K562 (cell line): ENCODE results near the gene DTNB. TPM values are rescaled to one million over a fixed set of nuclear protein-coding genes. Genes with fewer than 3 reads are reported as not detected.

Source experiments
- ARID1B ChIP-seq: fragments of 450-650 bp; IDR thresholded peaks from 2 replicates; pipeline ENCODE4 v1.6.1; 2016; ENCODE audit warnings: antibody characterized with exemption, mild to moderate bottlenecking, inconsistent platforms
- EGR1 ChIP-seq: fragments of 450-650 bp; conservative IDR thresholded peaks from 2 replicates; pipeline ENCODE4 v1.6.1; 2017; ENCODE audit warnings: mild to moderate bottlenecking
- FOXP1 ChIP-seq: sonication (generic); formaldehyde crosslinking; IDR thresholded peaks from 2 replicates; pipeline ENCODE4 v1.8.0; 2022; ENCODE audit warnings: mild to moderate bottlenecking, missing genetic modification reagents
- MAZ ChIP-seq, 2 experiments: fragments of 450-650 bp in 1 of 2; sonication (generic) in 1 of 2; formaldehyde crosslinking; IDR thresholded peaks in 1 of 2; conservative IDR thresholded peaks in 1 of 2; 2 replicates each; pipeline versions ENCODE4 v1.4.0 to v1.5.0; 2020; ENCODE audit warnings: mild to moderate bottlenecking in 1 of 2, missing genetic modification reagents in 1 of 2
- NFIC ChIP-seq: fragments of 450-650 bp; IDR thresholded peaks from 2 replicates; pipeline ENCODE4 v1.6.1; 2017; ENCODE audit warnings: mild to moderate bottlenecking, inconsistent platforms
- NR2C2 ChIP-seq, 2 experiments: fragments of 200-800 bp in 1 of 2; sonication (Bioruptor generic) in 1 of 2; sonication (generic) in 1 of 2; formaldehyde crosslinking in 1 of 2; IDR thresholded peaks; 2 replicates each; pipeline versions ENCODE4 v1.6.1 to v1.8.0; 2016 to 2022; ENCODE audit warnings: mild to moderate bottlenecking in 1 of 2, missing compliant biosample characterization in 1 of 2, missing genetic modification characterization in 1 of 2, missing genetic modification reagents in 1 of 2
- NRF1 ChIP-seq, 2 experiments: fragments of 450-650 bp; IDR thresholded peaks in 1 of 2; conservative IDR thresholded peaks in 1 of 2; 2 replicates each; pipeline ENCODE4 v1.6.1; 2014; ENCODE audit warnings: mild to moderate bottlenecking in 2 of 2
- PHF20 ChIP-seq: fragments of 450-650 bp; IDR thresholded peaks from 2 replicates; pipeline ENCODE4 v1.6.1; 2018; ENCODE audit not compliant: partially characterized antibody
- SIN3B ChIP-seq: fragments of 450-650 bp; IDR thresholded peaks from 2 replicates; pipeline ENCODE4 v1.6.1; 2017; ENCODE audit warnings: low read depth, mild to moderate bottlenecking, moderate library complexity
- UBTF ChIP-seq, 2 experiments: IDR thresholded peaks; 2 replicates each; pipeline ENCODE4 v1.6.1; 2012; ENCODE audit warnings: improper control_type of control experiment in 2 of 2, low read depth in 2 of 2, low read length in 2 of 2, borderline replicate concordance in 1 of 2
- ZBTB9 ChIP-seq: fragments of 450-650 bp; formaldehyde crosslinking; IDR thresholded peaks from 2 replicates; pipeline ENCODE4 v1.4.0; 2020; ENCODE audit warnings: mild to moderate bottlenecking, moderate library complexity
- ZFX ChIP-seq: sonication (generic); formaldehyde crosslinking; IDR thresholded peaks from 2 replicates; pipeline ENCODE4 v1.8.0; 2022; ENCODE audit warnings: mild to moderate bottlenecking, missing genetic modification reagents, moderate library complexity
- ZNF324 ChIP-seq: fragments of 250-450 bp; sonication (Bioruptor Pico); IDR thresholded peaks from 2 replicates; pipeline ENCODE4 v1.4.0; 2020; ENCODE audit warnings: mild to moderate bottlenecking
- ZZZ3 ChIP-seq: fragments of 450-650 bp; IDR thresholded peaks from 2 replicates; pipeline ENCODE4 v1.6.1; 2016; ENCODE audit warnings: antibody characterized with exemption, mild to moderate bottlenecking, moderate library complexity
- polyA plus RNA-seq, 8 experiments: library from polyadenylated mRNA; depleted of rRNA in 4 of 8; stranded (reverse) in 5 of 8; unstranded in 3 of 8; fragments of >200 nt; fragmentation: Nextera tagmentation in 2 of 8; fragmentation: Illumina TruSeq in 1 of 8; extraction: Ambion mirVana in 2 of 8; extraction: Trizol in 1 of 8; gene quantifications; 2 replicates each; pipeline versions ENCODE4 v1.2.1 to v1.2.3, GENCODE V29; 2011 to 2014; ENCODE audit warnings: inconsistent platforms in 1 of 8, missing spikeins in 1 of 8
- total RNA-seq, 7 experiments: library from RNA; depleted of rRNA in 6 of 7; stranded (reverse); fragments of >200 nt in 6 of 7; fragmentation: Illumina TruSeq in 2 of 7; extraction: Trizol in 2 of 7; gene quantifications; 2 replicates each; pipeline versions ENCODE4 v1.2.1 to v1.2.3, GENCODE V29; 2011 to 2021; ENCODE audit warnings: low replicate concordance in 1 of 7
- TF ChIP-seq, protein P1 (sequence below), 2 experiments: IDR thresholded peaks; 2 replicates each; pipeline ENCODE4 v1.6.1; 2011; ENCODE audit warnings: borderline replicate concordance in 1 of 2, control low read depth in 1 of 2, low read depth in 1 of 2, low read length in 1 of 2, mild to moderate bottlenecking in 1 of 2, mixed read lengths in 1 of 2, moderate library complexity in 1 of 2; ENCODE audit not compliant: insufficient read depth in 1 of 2, insufficient read length in 1 of 2, poor library complexity in 1 of 2, severe bottlenecking in 1 of 2; ENCODE audit errors: extremely low read depth in 1 of 2
- TF ChIP-seq, protein P2 (sequence below): fragments of 250-450 bp; sonication (Bioruptor Pico); IDR thresholded peaks from 2 replicates; pipeline ENCODE4 v1.8.0; 2022; ENCODE audit warnings: inconsistent platforms

Gene DTNB
- total and polyA plus RNA-seq, 9 of the 15 experiments (the other 6 are each of a cell fraction or from before 2014, with no cell fraction given) = 0.18 to 2.0 (median 0.77) TPM; not detected in 2

- TF ChIP-seq, protein P1, sequence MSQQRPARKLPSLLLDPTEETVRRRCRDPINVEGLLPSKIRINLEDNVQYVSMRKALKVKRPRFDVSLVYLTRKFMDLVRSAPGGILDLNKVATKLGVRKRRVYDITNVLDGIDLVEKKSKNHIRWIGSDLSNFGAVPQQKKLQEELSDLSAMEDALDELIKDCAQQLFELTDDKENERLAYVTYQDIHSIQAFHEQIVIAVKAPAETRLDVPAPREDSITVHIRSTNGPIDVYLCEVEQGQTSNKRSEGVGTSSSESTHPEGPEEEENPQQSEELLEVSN (IDR thresholded peaks at IDR 0.05; ENCODE audit: borderline replicate concordance in 1 of 2, extremely low read depth in 1 of 2, insufficient read depth in 1 of 2, insufficient read length in 1 of 2, low read depth in 1 of 2, low read length in 1 of 2, poor library complexity in 1 of 2, severe bottlenecking in 1 of 2) = peak; percentile 36 to 95
- TF ChIP-seq MAZ (CRISPR knock-in tag; conservative IDR thresholded peaks at IDR 0.05 in 1 of 2, IDR thresholded peaks at IDR 0.05 in 1 of 2) (peak in 1 of 2 experiments; percentile 57; a peak in 1 of 4 replicates), PHF20 (peak; percentile 16), ZBTB9 (CRISPR knock-in tag) (no peak), FOXP1 (0 out of 2 replicates have a peak, but pooled peaks have one; percentile 69), ZNF324 (CRISPR knock-in tag) (no peak), ZFX (CRISPR knock-in tag) (peak; percentile 27; the same call in 1 of the 2 replicates), SIN3B (0 out of 2 replicates have a peak, but pooled peaks have one; percentile 39), NR2C2 (CRISPR knock-in tag; IDR thresholded peaks at IDR 0.05) (0 out of 2 replicates have a peak, but pooled peaks have one; percentile 28), NR2C2 (tag; IDR thresholded peaks at IDR 0.05) (peak; percentile 82), EGR1 (peak; percentile 71), NRF1 (conservative IDR thresholded peaks at IDR 0.05 in 1 of 2, IDR thresholded peaks at IDR 0.05 in 1 of 2) (peak in 1 of 2 experiments; percentile 54; a peak in 2 of 4 replicates), NFIC (0 out of 2 replicates have a peak, but pooled peaks have one; percentile 17), UBTF (IDR thresholded peaks at IDR 0.05; ENCODE audit: borderline replicate concordance in 1 of 2, low read depth in 2 of 2, low read length in 2 of 2) (peak; percentile 35 to 56; a peak in 1 of 4 replicates), ARID1B (no peak), ZZZ3 (no peak)
- TF ChIP-seq, protein P2, sequence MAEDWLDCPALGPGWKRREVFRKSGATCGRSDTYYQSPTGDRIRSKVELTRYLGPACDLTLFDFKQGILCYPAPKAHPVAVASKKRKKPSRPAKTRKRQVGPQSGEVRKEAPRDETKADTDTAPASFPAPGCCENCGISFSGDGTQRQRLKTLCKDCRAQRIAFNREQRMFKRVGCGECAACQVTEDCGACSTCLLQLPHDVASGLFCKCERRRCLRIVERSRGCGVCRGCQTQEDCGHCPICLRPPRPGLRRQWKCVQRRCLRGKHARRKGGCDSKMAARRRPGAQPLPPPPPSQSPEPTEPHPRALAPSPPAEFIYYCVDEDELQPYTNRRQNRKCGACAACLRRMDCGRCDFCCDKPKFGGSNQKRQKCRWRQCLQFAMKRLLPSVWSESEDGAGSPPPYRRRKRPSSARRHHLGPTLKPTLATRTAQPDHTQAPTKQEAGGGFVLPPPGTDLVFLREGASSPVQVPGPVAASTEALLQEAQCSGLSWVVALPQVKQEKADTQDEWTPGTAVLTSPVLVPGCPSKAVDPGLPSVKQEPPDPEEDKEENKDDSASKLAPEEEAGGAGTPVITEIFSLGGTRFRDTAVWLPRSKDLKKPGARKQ (CRISPR knock-in tag) = peak; percentile 92
- TF ChIP-seq, all 486 proteins: peak for 32
Measured at GRCh38 chr2:25673300-25674076, at the start of gene DTNB (continued).
